Activated gamma-delta T cell treated with anti-CD3 and anti-CD28 coated beads, Interleukin-2, amount 50 U/mL, for 16 hours (primary cell): ENCODE measurements around the gene ADAMTS2.

Source experiments
- DNase-seq: peaks from one replicate; pipeline ENCODE4 v3.0.0-alpha.2; 2020; ENCODE audit warnings: low read depth

ADAMTS2 gene

GRCh38 chr5:179139111-179139935 is 205.9 kb downstream of the ADAMTS2 start:
- no peak for DNase-seq

- no peak for DNase-seq
These were observed 206.7 kb downstream of the ADAMTS2 start for GRCh38 chr5:179138568-179138925.

- no peak for DNase-seq
These were observed 207.4 kb downstream of the ADAMTS2 start for GRCh38 chr5:179137643-179138567.

GRCh38 chr5:179137016-179137642 is 208.1 kb downstream of the ADAMTS2 start:
- DNase-seq = no peak

GRCh38 chr5:179135441-179136215 is 209.6 kb downstream of the ADAMTS2 start:
- DNase-seq = no peak

- DNase-seq = no peak
These were observed 210.3 kb downstream of the ADAMTS2 start for GRCh38 chr5:179135006-179135405.

- no peak for DNase-seq
These were observed 210.8 kb downstream of the ADAMTS2 start for GRCh38 chr5:179134511-179134910.

- DNase-seq = no peak
These were observed 212.5 kb downstream of the ADAMTS2 start for GRCh38 chr5:179132586-179133355.

- no peak for DNase-seq
These were observed 213.2 kb downstream of the ADAMTS2 start for GRCh38 chr5:179131886-179132585.

- no peak for DNase-seq
These were observed 213.9 kb downstream of the ADAMTS2 start for GRCh38 chr5:179131321-179131835.

GRCh38 chr5:179130101-179130681 is 215.1 kb downstream of the ADAMTS2 start:
- DNase-seq = no peak

- DNase-seq = no peak
These were observed 215.6 kb downstream of the ADAMTS2 start for GRCh38 chr5:179129607-179130071.

GRCh38 chr5:179128976-179129375 is 216.3 kb downstream of the ADAMTS2 start:
- DNase-seq = no peak

- no peak for DNase-seq
These were observed 217.3 kb downstream of the ADAMTS2 start for GRCh38 chr5:179128041-179128365.

GRCh38 chr5:179127136-179128040 is 217.9 kb downstream of the ADAMTS2 start:
- no peak for DNase-seq

- no peak for DNase-seq
These were observed 218.7 kb downstream of the ADAMTS2 start for GRCh38 chr5:179126506-179126991.

- no peak for DNase-seq
These were observed 219.3 kb downstream of the ADAMTS2 start for GRCh38 chr5:179125789-179126505.
